HepG2 (cell line): Measurements from ENCODE around the gene FLAD1.

Experiments
- ELK4 ChIP-seq: sonication (generic); formaldehyde crosslinking; IDR thresholded peaks from 2 replicates; pipeline ENCODE4 v1.9.0; 2021; ENCODE audit warnings: missing genetic modification reagents, borderline replicate concordance
- HCFC1 ChIP-seq: fragments of 150-350 bp; IDR thresholded peaks from 2 replicates; pipeline ENCODE4 v1.6.1; 2014; ENCODE audit warnings: low read depth, low read length
- IRF9 ChIP-seq: sonication (generic); formaldehyde crosslinking; IDR thresholded peaks from 2 replicates; pipeline ENCODE4 v1.8.0; 2022; ENCODE audit warnings: missing genetic modification reagents, mild to moderate bottlenecking, borderline replicate concordance
- MAX ChIP-seq: IDR thresholded peaks from 2 replicates; pipeline ENCODE4 v1.6.1; 2012; ENCODE audit warnings: inconsistent platforms
- MAZ ChIP-seq, 2 experiments: sonication (generic) in 1 of 2; formaldehyde crosslinking in 1 of 2; IDR thresholded peaks; 2 replicates each; pipeline versions ENCODE4 v1.5.0 to v1.6.1; 2012 to 2020; ENCODE audit warnings: low read depth in 2 of 2, mild to moderate bottlenecking in 2 of 2, borderline replicate concordance in 1 of 2, improper control_type of control experiment in 1 of 2, low read length in 1 of 2, missing genetic modification reagents in 1 of 2, moderate library complexity in 1 of 2

GRCh38 chr1:154962795-154963330 is 20.3 kb upstream of the FLAD1 start:
- no peak for TF ChIP-seq MAX
- TF ChIP-seq HCFC1 = no peak
- no peak for TF ChIP-seq IRF9 (CRISPR knock-in tag)
- no peak for TF ChIP-seq MAZ (IDR thresholded peaks at IDR 0.05; ENCODE audit: borderline replicate concordance, low read depth, low read length)
- TF ChIP-seq MAZ (CRISPR knock-in tag; IDR thresholded peaks at IDR 0.05; ENCODE audit: low read depth) = no peak
- TF ChIP-seq ELK4 (CRISPR knock-in tag) = no peak
